Cardiac septum (tissue), 1 donor: ENCODE measurements around the gene SLC9A5. TPM values are rescaled to one million over a fixed set of nuclear protein-coding genes. Genes with fewer than 3 reads are reported as not detected.

Source experiments
- DNase-seq: peaks from one replicate; pipeline ENCODE4 v3.0.0-alpha.2; 2020; ENCODE audit warnings: low spot score
- intact Hi-C: fragments of 100-400 bp; cut with DNase I; formaldehyde crosslinking; loops from one replicate; pipeline ENCODE4 v1.14.0; 2022
- total RNA-seq: library from RNA; stranded (reverse); fragmentation: NEBNext Ultra II Directional; extraction: Animal tissue kit (Norgen Biotek cat#: 25700); gene quantifications from one replicate; pipeline ENCODE4 v1.2.1, GENCODE V29; 2021
- donor health status: DM: no; HTN: no; CAD: no.

Gene SLC9A5
- total RNA-seq, 1 donor from 2014 or later: 1.1 TPM

DNA sequence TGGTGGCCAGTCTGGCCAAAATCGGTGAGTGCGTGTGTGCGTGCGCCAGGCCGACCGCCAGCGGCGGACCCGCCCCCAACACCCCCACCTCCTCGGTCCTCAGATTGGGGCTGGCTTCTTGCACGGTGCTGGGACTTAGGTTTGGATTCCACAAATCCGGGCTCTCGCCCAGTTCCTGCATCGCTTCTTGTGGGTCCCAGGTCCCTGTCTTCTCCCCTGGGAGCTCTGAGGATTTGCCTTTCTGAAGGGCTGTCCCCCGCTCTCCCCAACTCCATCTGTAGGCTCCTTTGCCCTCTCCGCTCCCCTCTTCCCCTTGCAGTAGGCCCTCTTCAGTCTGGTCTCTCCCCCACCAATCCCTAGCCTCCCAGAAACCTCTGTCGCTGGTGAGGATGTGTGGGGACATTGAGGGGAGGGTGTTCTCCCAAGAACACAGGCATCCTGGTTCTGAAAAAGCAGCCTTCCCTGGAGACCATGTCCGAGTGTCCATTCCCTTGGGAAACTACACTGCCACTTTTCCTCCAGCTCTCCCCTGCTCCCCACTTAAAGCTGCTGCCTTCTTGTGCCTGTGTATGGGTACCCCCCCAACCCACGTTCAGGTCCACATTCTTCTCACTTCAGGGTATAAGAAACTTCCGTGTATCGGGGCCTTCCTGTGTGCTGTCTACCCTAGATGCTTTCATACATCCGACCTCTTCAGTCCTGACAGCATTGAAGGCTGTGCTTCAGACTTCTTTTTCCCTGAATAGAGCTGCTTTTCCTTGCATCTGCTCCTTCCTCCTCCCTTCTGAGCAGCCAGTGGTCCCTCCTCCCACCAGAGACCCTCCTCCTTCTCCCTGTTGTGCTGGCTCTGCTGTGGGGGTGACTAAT is 632 bp downstream of the SLC9A5 start:
- intact Hi-C loops: loop anchor here (5.0 kb wide), 1 partner anchor 272 kb away; no protein-coding TSS in a partner anchor
- DNase-seq: no peak

DNA sequence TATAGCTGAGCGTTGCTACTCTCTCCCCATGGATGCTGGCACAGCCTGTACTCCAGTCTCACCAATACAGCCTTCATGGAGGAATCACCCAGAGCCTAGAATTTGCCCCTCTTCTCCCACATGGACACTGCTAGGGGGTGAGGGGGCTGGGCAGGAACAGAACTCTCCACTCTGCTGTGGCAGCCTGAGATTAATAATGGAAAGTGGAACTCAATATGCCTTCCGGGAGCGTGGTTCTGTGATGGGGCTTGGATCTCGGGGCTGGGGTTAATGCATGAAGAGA is 1.2 kb downstream of the SLC9A5 start:
- intact Hi-C loops: no loop called here
- DNase-seq: no peak

GRCh38 chr16:67252609-67253497 is 4.1 kb downstream of the SLC9A5 start:
- intact Hi-C loops: no loop called here
- DNase-seq: no peak

DNA sequence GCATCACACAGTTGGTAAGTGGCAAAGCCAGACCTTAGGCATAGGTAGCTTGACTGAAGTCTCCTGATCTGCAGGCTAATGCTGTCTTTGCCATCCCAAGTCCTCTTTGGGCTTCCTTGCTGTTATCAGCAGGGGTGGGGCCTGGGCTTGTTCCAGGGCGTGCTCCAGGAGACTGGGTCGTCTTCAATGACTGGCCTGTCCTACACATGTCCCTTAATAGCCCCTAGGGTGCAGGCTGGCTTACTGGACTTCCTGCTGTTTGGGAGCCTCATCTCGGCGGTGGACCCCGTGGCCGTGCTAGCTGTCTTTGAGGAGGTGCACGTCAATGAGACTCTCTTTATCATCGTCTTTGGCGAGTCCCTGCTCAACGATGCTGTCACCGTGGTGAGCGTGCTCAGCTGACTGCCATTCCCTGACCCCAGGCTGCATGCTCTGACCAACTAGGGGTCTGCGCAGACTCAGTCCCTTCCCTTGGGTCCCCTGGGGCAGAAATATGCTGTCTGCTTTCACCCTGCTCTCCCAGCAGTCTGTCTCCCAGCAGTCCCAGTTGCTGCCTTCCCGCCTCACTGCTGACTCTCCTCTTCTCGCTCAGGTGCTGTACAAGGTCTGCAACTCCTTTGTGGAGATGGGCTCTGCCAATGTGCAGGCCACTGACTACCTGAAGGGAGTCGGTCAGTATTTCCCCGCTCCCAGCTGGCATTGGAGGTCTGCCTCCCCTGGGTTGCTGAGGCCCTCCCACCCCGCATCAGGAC is 6.2 kb downstream of the SLC9A5 start:
- intact Hi-C loops: no loop called here
- no peak for DNase-seq

- intact Hi-C loops: no loop called here
- DNase-seq: no peak
Measured at GRCh38 chr16:67255553-67256221, 6.9 kb downstream of the SLC9A5 start.

DNA sequence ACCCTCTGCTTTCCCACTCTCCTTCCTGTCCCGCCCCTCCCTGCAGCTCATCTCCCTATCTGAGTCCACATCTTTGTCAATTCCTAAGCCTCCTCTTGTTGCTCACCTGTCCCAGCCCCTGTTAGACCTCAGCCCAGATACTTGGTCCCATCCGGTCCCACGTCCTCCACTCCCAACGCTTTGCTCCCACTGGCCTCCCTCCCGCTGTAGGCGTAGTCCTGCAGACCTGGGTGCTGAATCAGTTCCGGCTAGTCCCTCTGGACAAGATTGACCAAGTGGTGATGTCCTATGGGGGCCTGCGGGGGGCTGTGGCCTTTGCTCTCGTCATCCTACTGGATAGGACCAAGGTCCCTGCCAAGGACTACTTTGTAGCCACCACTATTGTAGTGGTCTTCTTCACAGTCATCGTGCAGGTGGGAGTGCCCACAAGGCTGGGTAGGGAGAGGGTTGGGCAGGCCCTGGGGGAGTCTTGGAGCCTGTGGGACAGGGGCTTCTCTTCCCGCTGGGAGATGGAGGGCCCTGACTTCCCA is 8.0 kb downstream of the SLC9A5 start:
- intact Hi-C loops: no loop called here
- DNase-seq: no peak

GRCh38 chr16:67257486-67258160 is 8.8 kb downstream of the SLC9A5 start:
- no peak for DNase-seq
- intact Hi-C loops: no loop called here

DNA sequence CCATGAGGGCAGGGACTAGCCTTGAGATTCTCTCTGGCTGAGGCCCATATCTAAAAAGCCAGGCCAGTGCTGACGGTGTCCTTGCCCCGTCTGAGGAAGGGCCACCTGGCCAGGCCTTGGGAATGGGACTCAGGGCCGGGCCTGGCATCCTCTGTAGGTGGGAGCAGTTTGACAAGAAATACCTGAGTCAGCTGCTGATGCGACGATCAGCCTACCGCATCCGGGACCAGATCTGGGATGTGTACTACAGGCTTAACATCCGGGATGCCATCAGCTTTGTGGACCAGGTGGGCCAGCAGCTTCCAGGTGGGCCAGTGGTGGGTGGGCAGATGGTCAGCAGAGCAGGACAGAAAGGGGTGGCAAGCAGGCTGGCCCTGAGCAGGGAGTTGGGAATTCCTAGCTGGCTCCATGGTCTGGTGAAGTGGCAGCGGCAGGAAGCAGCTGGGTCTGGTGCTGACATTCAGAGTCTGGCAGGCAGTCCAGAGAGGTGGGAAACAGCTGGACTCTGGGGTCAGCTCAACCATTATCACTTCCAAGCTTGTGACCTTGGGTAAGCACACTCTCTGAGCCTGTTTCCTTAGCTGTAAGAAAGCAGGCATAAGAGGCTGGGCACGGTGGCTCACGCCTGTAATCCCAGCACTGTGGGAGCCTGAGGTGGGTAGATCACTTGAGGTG is 9.5 kb downstream of the SLC9A5 start:
- DNase-seq: no peak
- intact Hi-C loops: no loop called here

GRCh38 chr16:67259705-67260104 is 10.9 kb downstream of the SLC9A5 start:
- no peak for DNase-seq
- intact Hi-C loops: loop anchor here (5.0 kb wide), 1 partner anchor 138 kb away; no protein-coding TSS in a partner anchor

GRCh38 chr16:67260426-67261063 is 11.8 kb downstream of the SLC9A5 start:
- intact Hi-C loops: loop anchor here (5.0 kb wide), 1 partner anchor 137 kb away; no protein-coding TSS in a partner anchor

DNA sequence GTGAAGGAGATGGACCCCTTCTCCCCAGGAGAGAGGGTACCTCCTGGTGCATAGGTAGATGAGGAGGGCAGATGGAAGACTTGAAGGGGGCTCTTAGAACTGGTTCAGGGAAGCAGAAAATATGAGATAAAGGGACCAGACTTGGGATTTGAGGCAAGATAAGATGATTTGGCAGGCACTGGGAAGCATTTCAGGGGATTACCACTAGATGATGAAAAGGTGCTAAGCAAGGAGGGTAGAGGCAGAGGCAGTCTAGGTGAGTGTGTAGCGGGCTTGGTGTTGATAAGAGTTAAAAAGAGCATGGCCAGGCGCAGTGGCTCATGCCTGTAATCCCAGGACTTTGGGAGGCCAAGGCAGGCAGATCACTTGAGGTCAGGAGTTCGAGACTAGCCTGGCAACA is 14.4 kb downstream of the SLC9A5 start:
- intact Hi-C loops: loop anchor here (5.0 kb wide), 1 partner anchor 134 kb away; no protein-coding TSS in a partner anchor
- no peak for DNase-seq

More at GRCh38 chr16:67260426-67261063, 11.8 kb downstream of the SLC9A5 start:
- DNase-seq: no peak

GRCh38 chr16:67264277-67264676 is 15.5 kb downstream of the SLC9A5 start:
- intact Hi-C loops: loop anchor here (5.0 kb wide), 1 partner anchor 133 kb away; no protein-coding TSS in a partner anchor
- no peak for DNase-seq

GRCh38 chr16:67264866-67265265 is 16.1 kb downstream of the SLC9A5 start:
- DNase-seq: no peak
- intact Hi-C loops: loop anchor here (5.0 kb wide), 1 partner anchor 132 kb away; no protein-coding TSS in a partner anchor

DNA sequence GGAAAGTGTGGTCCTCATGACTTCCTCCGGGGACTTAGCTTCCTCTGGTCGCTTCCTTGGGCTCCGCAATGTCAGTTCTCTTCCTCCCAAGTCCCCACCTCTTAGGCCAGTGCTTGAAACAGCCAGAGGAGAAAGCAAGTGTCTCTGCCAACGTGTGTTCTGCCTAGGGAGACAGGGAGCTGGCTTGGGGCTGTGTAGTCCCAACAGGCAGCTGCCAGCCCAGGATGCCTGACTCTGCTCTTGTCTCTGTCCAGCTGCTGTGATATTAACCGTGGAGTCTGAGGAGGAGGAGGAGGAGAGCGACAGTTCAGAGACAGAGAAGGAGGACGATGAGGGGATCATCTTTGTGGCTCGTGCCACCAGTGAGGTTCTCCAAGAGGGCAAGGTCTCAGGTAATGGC is 17.1 kb downstream of the SLC9A5 start:
- DNase-seq: no peak
- intact Hi-C loops: no loop called here

DNA sequence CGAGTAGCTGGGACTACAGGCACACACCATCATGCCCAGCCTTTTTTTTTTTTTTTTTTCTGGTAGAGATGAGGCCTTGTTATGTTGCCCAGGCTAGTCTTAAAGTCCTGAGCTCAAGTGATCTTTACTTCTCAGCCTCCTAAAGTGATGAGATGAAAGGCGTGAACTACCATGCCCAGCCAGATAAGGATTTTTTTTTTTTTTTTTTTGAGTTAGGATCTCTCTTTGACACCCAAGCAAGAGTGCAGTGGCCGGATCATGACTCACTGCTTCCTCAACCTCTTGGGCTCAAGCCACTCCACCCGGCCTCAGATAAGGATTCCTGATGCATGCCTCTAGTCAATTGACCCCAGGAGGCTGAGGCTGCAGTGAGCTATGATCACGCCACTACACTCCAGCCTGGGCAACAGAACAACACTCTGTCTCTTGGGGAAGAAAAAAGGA is 19.4 kb downstream of the SLC9A5 start:
- intact Hi-C loops: no loop called here

GRCh38 chr16:67269766-67270165 is 21.0 kb downstream of the SLC9A5 start:
- no peak for DNase-seq
- intact Hi-C loops: no loop called here

More for the DNA sequence above, 19.4 kb downstream of the SLC9A5 start:
- no peak for DNase-seq

DNA sequence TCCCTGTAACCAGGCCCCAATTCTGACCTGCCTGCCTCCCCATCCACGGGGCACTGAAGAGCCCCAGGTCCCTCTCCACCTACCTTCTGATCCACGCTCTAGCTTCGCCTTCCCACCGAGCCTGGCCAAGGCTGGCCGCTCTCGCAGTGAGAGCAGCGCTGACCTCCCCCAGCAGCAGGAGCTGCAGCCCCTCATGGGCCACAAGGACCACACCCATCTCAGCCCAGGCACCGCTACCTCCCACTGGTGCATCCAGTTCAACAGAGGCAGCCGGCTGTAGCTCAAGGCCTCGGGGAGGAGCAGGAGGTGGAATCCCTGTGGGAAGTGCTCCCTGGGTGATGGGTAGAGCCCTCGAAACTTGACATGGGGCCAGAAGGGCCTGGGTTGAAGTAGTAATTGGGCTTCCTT is 22.2 kb downstream of the SLC9A5 start:
- intact Hi-C loops: no loop called here
- DNase-seq: no peak
